HG03139 (cell line): ENCODE measurements around the gene CELF6.
A peak's percentile ranks its signal among the peaks of the same experiment; 100 is the strongest.

Experiments used
- ATAC-seq: cut with Tn5 transposase; IDR thresholded peaks from one replicate; pipeline ENCODE4 v1.9.1; 2021; ENCODE audit not compliant: unreplicated experiment

Gene CELF6

GRCh38 chr15:72272213-72272996, 47.6 kb downstream of the CELF6 start, which contains the start of gene PARP6:
Gene PARP6, minus strand, starts transcription at chr15:72272554. Its CDS starts 5,077 bp downstream, at chr15:72267477.
- ATAC-seq = peak; percentile 94

GRCh38 chr15:72271895-72272212, 48.1 kb downstream of the CELF6 start:
- no peak for ATAC-seq

- no peak for ATAC-seq
These were observed 48.7 kb downstream of the CELF6 start for GRCh38 chr15:72271221-72271620.

- no peak for ATAC-seq
These were observed 50.2 kb downstream of the CELF6 start for GRCh38 chr15:72269739-72270138.

GRCh38 chr15:72265031-72265430, 54.9 kb downstream of the CELF6 start:
- no peak for ATAC-seq

GRCh38 chr15:72252663-72253299, 67.2 kb downstream of the CELF6 start:
- no peak for ATAC-seq

- no peak for ATAC-seq
These were observed 70.7 kb downstream of the CELF6 start for GRCh38 chr15:72249142-72249810.

- no peak for ATAC-seq
These were observed 71.4 kb downstream of the CELF6 start for GRCh38 chr15:72248514-72248913.

GRCh38 chr15:72242775-72243370, 77.1 kb downstream of the CELF6 start:
- ATAC-seq = no peak

GRCh38 chr15:72239652-72240051, 80.3 kb downstream of the CELF6 start:
- no peak for ATAC-seq

- no peak for ATAC-seq
These were observed 81.4 kb downstream of the CELF6 start for GRCh38 chr15:72238586-72238985.

GRCh38 chr15:72237853-72238224, 82.1 kb downstream of the CELF6 start:
- no peak for ATAC-seq

- peak; percentile 67 for ATAC-seq
These were observed 82.7 kb downstream of the CELF6 start for GRCh38 chr15:72237029-72237852.

GRCh38 chr15:72236381-72237003, 83.5 kb downstream of the CELF6 start:
- ATAC-seq = no peak

- no peak for ATAC-seq
These were observed 84.7 kb downstream of the CELF6 start for GRCh38 chr15:72235298-72235697.
